Cardiac septum (tissue), 1 donor: ENCODE data around the gene ALPP. TPM values are rescaled to one million over a fixed set of nuclear protein-coding genes. Genes with fewer than 3 reads are reported as not detected.
"Not testable (repeated sequence)": the region's sequence is repeated elsewhere in the genome, so short reads cannot be mapped to it uniquely, and the experiment has no call there.

Source experiments
- DNase-seq: peaks from one replicate; pipeline ENCODE4 v3.0.0-alpha.2; 2020; ENCODE audit warnings: low spot score
- intact Hi-C: fragments of 100-400 bp; cut with DNase I; formaldehyde crosslinking; loops from one replicate; pipeline ENCODE4 v1.14.0; 2022
- long read RNA-seq: library from polyadenylated mRNA; unstranded; transcript quantifications from one replicate; pipeline ENCODE4 v2.0.0, GENCODE V29; 2021
- total RNA-seq: library from RNA; stranded (reverse); fragmentation: NEBNext Ultra II Directional; extraction: Animal tissue kit (Norgen Biotek cat#: 25700); gene quantifications from one replicate; pipeline ENCODE4 v1.2.1, GENCODE V29; 2021
- donor health status: DM: no; HTN: no; CAD: no.

Gene ALPP
- not detected for total RNA-seq
- long read RNA-seq = 0 reads

GRCh38 chr2:232378735-232379151, at the start of gene ALPP:
Gene ALPP (plus strand): TSS chr2:232378751. CDS start chr2:232378803, 52 bp downstream.
- intact Hi-C loops = not testable (repeated sequence)

GRCh38 chr2:232329716-232330067, 48.9 kb upstream of the ALPP start:
- intact Hi-C loops = loop anchor here (5.0 kb wide), 1 partner anchor 402 kb away; the partner anchor contains the start of gene NPPC
- no peak for DNase-seq

More at GRCh38 chr2:232378735-232379151, at the start of gene ALPP:
- DNase-seq = peak; percentile 68

GRCh38 chr2:232330068-232330999, 48.2 kb upstream of the ALPP start:
- intact Hi-C loops = no loop called here
- DNase-seq = no peak

GRCh38 chr2:232331061-232331460, 47.5 kb upstream of the ALPP start:
- intact Hi-C loops, DNase-seq: not testable (repeated sequence)

GRCh38 chr2:232331641-232332040, 46.9 kb upstream of the ALPP start:
- DNase-seq, intact Hi-C loops: not testable (repeated sequence)

- DNase-seq, intact Hi-C loops: not testable (repeated sequence)
These were observed 46.2 kb upstream of the ALPP start for GRCh38 chr2:232332244-232332939.

- no peak for DNase-seq
- intact Hi-C loops = no loop called here
These were observed 45.7 kb upstream of the ALPP start for GRCh38 chr2:232332940-232333259.

GRCh38 chr2:232333361-232334135, 45.0 kb upstream of the ALPP start:
- peak; percentile 74 for DNase-seq

GRCh38 chr2:232334136-232334884, 44.2 kb upstream of the ALPP start:
- intact Hi-C loops = not testable (repeated sequence)
- peak; percentile 66 for DNase-seq

More at GRCh38 chr2:232333361-232334135, 45.0 kb upstream of the ALPP start:
- intact Hi-C loops = no loop called here

GRCh38 chr2:232334885-232335205, 43.7 kb upstream of the ALPP start:
- DNase-seq = peak; percentile 33
- intact Hi-C loops = not testable (repeated sequence)

- intact Hi-C loops = not testable (repeated sequence)
These were observed 43.2 kb upstream of the ALPP start for GRCh38 chr2:232335206-232335858.

GRCh38 chr2:232335859-232336215, 42.7 kb upstream of the ALPP start:
- peak; percentile 61 for DNase-seq
- intact Hi-C loops = no loop called here

More at GRCh38 chr2:232335206-232335858, 43.2 kb upstream of the ALPP start:
- peak; percentile 66 for DNase-seq

- intact Hi-C loops = no loop called here
- DNase-seq = peak; percentile 64
These were observed 42.3 kb upstream of the ALPP start for GRCh38 chr2:232336241-232336736.

- peak; percentile 68 for DNase-seq
- intact Hi-C loops = no loop called here
These were observed 41.4 kb upstream of the ALPP start for GRCh38 chr2:232336981-232337720.

GRCh38 chr2:232338094-232338758, 40.3 kb upstream of the ALPP start:
- intact Hi-C loops, DNase-seq: not testable (repeated sequence)

GRCh38 chr2:232338759-232339106, 39.8 kb upstream of the ALPP start:
- no peak for DNase-seq
- intact Hi-C loops = no loop called here
